ENCODE results near the gene EIF4E3.

DNA sequence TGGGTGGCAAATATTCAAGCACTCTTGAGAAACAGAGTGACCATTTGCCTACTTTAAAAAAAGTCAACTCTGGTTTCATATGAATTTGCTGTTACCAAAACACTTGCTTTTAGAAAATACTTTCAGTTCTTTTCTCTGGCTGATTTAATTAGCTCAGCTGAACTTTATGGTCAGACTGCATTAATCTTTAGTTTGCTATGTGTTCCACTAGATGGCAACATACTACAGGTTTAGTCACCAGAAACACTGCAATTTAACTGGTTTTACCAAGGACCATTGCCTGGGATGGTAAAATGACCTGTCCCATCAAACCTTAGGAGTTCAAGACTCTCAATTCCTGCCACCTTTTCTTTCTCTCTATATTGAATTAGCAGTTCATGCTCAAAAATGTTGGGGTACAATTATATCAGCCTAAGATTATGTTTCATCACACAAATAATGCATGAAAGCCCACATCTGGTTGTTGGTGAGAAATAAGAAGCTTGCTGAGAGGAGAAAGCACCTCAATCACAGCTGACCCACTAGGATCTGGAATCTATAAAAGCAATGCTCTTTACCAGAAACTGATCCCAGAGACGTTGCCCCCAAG, 14.2 kb downstream of the EIF4E3 start:
- TF ChIP-seq, protein P1, sequence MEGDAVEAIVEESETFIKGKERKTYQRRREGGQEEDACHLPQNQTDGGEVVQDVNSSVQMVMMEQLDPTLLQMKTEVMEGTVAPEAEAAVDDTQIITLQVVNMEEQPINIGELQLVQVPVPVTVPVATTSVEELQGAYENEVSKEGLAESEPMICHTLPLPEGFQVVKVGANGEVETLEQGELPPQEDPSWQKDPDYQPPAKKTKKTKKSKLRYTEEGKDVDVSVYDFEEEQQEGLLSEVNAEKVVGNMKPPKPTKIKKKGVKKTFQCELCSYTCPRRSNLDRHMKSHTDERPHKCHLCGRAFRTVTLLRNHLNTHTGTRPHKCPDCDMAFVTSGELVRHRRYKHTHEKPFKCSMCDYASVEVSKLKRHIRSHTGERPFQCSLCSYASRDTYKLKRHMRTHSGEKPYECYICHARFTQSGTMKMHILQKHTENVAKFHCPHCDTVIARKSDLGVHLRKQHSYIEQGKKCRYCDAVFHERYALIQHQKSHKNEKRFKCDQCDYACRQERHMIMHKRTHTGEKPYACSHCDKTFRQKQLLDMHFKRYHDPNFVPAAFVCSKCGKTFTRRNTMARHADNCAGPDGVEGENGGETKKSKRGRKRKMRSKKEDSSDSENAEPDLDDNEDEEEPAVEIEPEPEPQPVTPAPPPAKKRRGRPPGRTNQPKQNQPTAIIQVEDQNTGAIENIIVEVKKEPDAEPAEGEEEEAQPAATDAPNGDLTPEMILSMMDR (IDR thresholded peaks at IDR 0.05; ENCODE audit: insufficient read depth, low read depth, low read length): peak; percentile 78
- no peak for TF ChIP-seq EZH2 (IDR thresholded peaks at IDR 0.05; ENCODE audit: insufficient read depth, low read length)

All from astrocyte (in vitro differentiated cells and primary cell).